Stimulated activated CD8-positive, alpha-beta memory T cell treated with anti-CD3 and anti-CD28 coated beads, Interleukin-7, amount 100 ng/mL, for 4 hours (primary cell): ENCODE data around the gene EYS.
"Not testable (repeated sequence)": the region's sequence is repeated elsewhere in the genome, so short reads cannot be mapped to it uniquely, and the experiment has no call there.

Source experiments
- DNase-seq, 2 donors: peaks; one replicate each; pipeline ENCODE4 v3.0.0-alpha.2; 2020; ENCODE audit warnings: low read depth in 2 of 2

Gene EYS

GRCh38 chr6:63821442-63821841 lies 1885.6 kb downstream of the EYS start:
- no peak for DNase-seq

- DNase-seq: no peak
Measured at GRCh38 chr6:63819831-63820230, 1887.2 kb downstream of the EYS start.

GRCh38 chr6:63817492-63818050 lies 1889.5 kb downstream of the EYS start:
- no peak for DNase-seq

- DNase-seq: no peak
Measured at GRCh38 chr6:63816982-63817436, 1890.0 kb downstream of the EYS start.

GRCh38 chr6:63816401-63816981 lies 1890.5 kb downstream of the EYS start:
- no peak for DNase-seq

- DNase-seq: no peak
Measured at GRCh38 chr6:63814459-63814858, 1892.6 kb downstream of the EYS start.

GRCh38 chr6:63813566-63814120 lies 1893.4 kb downstream of the EYS start:
- no peak for DNase-seq

- DNase-seq: no peak
Measured at GRCh38 chr6:63808576-63808975, 1898.5 kb downstream of the EYS start.

GRCh38 chr6:63807056-63807455 lies 1900.0 kb downstream of the EYS start:
- DNase-seq: no peak

- no peak for DNase-seq
Measured at GRCh38 chr6:63806573-63806913, 1900.5 kb downstream of the EYS start.

GRCh38 chr6:63805808-63806572 lies 1901.0 kb downstream of the EYS start:
- DNase-seq: no peak

GRCh38 chr6:63805345-63805744 lies 1901.7 kb downstream of the EYS start:
- DNase-seq: no peak

- DNase-seq: no peak
Measured at GRCh38 chr6:63804381-63804956, 1902.6 kb downstream of the EYS start.

- DNase-seq: no peak
Measured at GRCh38 chr6:63803371-63803770, 1903.7 kb downstream of the EYS start.

- no peak for DNase-seq
Measured at GRCh38 chr6:63802606-63803206, 1904.3 kb downstream of the EYS start.

- not testable (repeated sequence) for DNase-seq
Measured at GRCh38 chr6:63800386-63800785, 1906.6 kb downstream of the EYS start.

- DNase-seq: no peak
Measured at GRCh38 chr6:63799813-63800212, 1907.2 kb downstream of the EYS start.

- DNase-seq: no peak
Measured at GRCh38 chr6:63799313-63799712, 1907.7 kb downstream of the EYS start.

GRCh38 chr6:63798378-63798777 lies 1908.6 kb downstream of the EYS start:
- DNase-seq: no peak

- DNase-seq: no peak
Measured at GRCh38 chr6:63797721-63798120, 1909.3 kb downstream of the EYS start.

GRCh38 chr6:63795826-63796225 lies 1911.2 kb downstream of the EYS start:
- no peak for DNase-seq

- no peak for DNase-seq
Measured at GRCh38 chr6:63795006-63795405, 1912.0 kb downstream of the EYS start.
